K562 (cell line): ENCODE results near the gene ETV2. TPM values are rescaled to one million over a fixed set of nuclear protein-coding genes. Genes with fewer than 3 reads are reported as not detected.

Experiments used
- ATAC-seq: fragments of 200-7000 bp; cut with Tn5 transposase; 3 replicates; pipeline ENCODE4 v1.9.1; 2020; ENCODE audit warnings: moderate library complexity
- BruUV-seq: library from RNA; stranded (reverse); fragments of 400-500 nt; replicated peaks from 2 replicates; lab custom pipeline; 2021; lab: Mats Ljungman, UMichigan
- CTCF ChIA-PET: fragments of 300-600 bp; formaldehyde crosslinking; extraction: SDS; loops from one replicate; lab custom pipeline; 2021; ENCODE audit warnings: low intra/inter-chr PET ratio; lab: Yijun Ruan, JAX
- POLR2A ChIA-PET: fragments of 300-600, 350-650 bp; sonication (Branson Sonifier 250); formaldehyde crosslinking; extraction: SDS; loops from one replicate; lab custom pipeline; 2021; ENCODE audit warnings: antibody characterized with exemption, inconsistent platforms; lab: Yijun Ruan, JAX
- DNase-seq, 4 experiments: peaks; one replicate each; pipeline versions ENCODE4 v3.0.0 to v3.0.0-alpha.2; 2011 to 2018; ENCODE audit warnings: low spot score in 3 of 4, mixed read lengths in 3 of 4; ENCODE audit errors: extremely low read depth in 1 of 4
- FAIRE-seq: peaks from 2 replicates; lab custom pipeline; 2011; peaks lifted over from hg19 to GRCh38; lab: Jason Lieb, UNC
- H2AFZ ChIP-seq: 2 replicates; pipeline ENCODE4 v1.6.0; 2011; ENCODE audit warnings: low read depth, low read length, control low read depth, inconsistent platforms
- H3K27ac ChIP-seq: fragments of 200-600 bp; 3 replicates; pipeline ENCODE4 v1.8.0; 2011; ENCODE audit warnings: low read depth, mild to moderate bottlenecking, control low read depth, inconsistent platforms, low read length, moderate library complexity, mixed read lengths; ENCODE audit errors: extremely low read depth
- H3K27me3 ChIP-seq, 2 experiments: fragments of 300-600 bp in 1 of 2; 2 replicates in 1 of 2; 3 replicates in 1 of 2; pipeline versions ENCODE4 v1.6.0 to v1.8.0; 2011; ENCODE audit warnings: inconsistent platforms in 2 of 2, low read length in 2 of 2, mild to moderate bottlenecking in 1 of 2, mixed read lengths in 1 of 2, moderate library complexity in 1 of 2; ENCODE audit not compliant: control insufficient read depth in 2 of 2, insufficient read depth in 2 of 2
- H3K36me3 ChIP-seq: fragments of 300-600 bp; 3 replicates; pipeline ENCODE4 v1.8.0; 2011; ENCODE audit warnings: mild to moderate bottlenecking, low read length, inconsistent platforms; ENCODE audit not compliant: control insufficient read depth, insufficient read depth
- H3K4me1 ChIP-seq, 2 experiments: fragments of 200-600 bp in 1 of 2; replicated peaks in 1 of 2; 2 replicates in 1 of 2; 3 replicates in 1 of 2; pipeline versions ENCODE4 v1.5.1 to v1.8.0; 2011; ENCODE audit warnings: inconsistent platforms in 2 of 2, low read length in 2 of 2, mild to moderate bottlenecking in 1 of 2, mixed read lengths in 1 of 2, moderate library complexity in 1 of 2; ENCODE audit not compliant: control insufficient read depth in 2 of 2, insufficient read depth in 2 of 2
- H3K4me2 ChIP-seq: 2 replicates; pipeline ENCODE4 v1.6.1; 2011; ENCODE audit warnings: low read length, control low read depth, inconsistent platforms, mixed read lengths; ENCODE audit not compliant: insufficient read depth
- H3K4me3 ChIP-seq: fragments of 200-600 bp; sonication (generic), shearing (Covaris generic); 2 replicates; pipeline ENCODE4 v1.5.1; 2016; ENCODE audit warnings: control low read depth, inconsistent platforms
- H3K79me2 ChIP-seq: fragments of 200-600 bp; 3 replicates; pipeline ENCODE4 v1.8.0; 2011; ENCODE audit warnings: low read length, inconsistent platforms; ENCODE audit not compliant: control insufficient read depth, insufficient read depth
- H3K9ac ChIP-seq, 2 experiments: 2 replicates each; pipeline versions ENCODE4 v1.6.0 to v1.6.1; 2011; ENCODE audit warnings: low read depth in 2 of 2, low read length in 2 of 2, control low read depth in 1 of 2, inconsistent platforms in 1 of 2, mild to moderate bottlenecking in 1 of 2, mixed read lengths in 1 of 2; ENCODE audit not compliant: insufficient read depth in 1 of 2
- H3K9me1 ChIP-seq: one replicate; pipeline ENCODE4 v1.6.0; 2011; ENCODE audit warnings: inconsistent platforms, mild to moderate bottlenecking, low read length, moderate library complexity; ENCODE audit not compliant: control insufficient read depth, insufficient read depth
- H3K9me3 ChIP-seq: replicated peaks from 2 replicates; pipeline ENCODE4 v1.5.1; 2011; ENCODE audit warnings: low read depth, low read length, inconsistent platforms; ENCODE audit not compliant: control insufficient read depth, insufficient read depth
- H4K20me1 ChIP-seq: replicated peaks from 2 replicates; pipeline ENCODE4 v1.6.1; 2011; ENCODE audit warnings: low read length, inconsistent platforms, mixed read lengths; ENCODE audit not compliant: control insufficient read depth, insufficient read depth
- COPS2 ChIP-seq: fragments of 450-650 bp; conservative IDR thresholded peaks from 2 replicates; pipeline ENCODE4 v1.6.1; 2016; ENCODE audit warnings: mild to moderate bottlenecking, moderate library complexity
- E2F5 ChIP-seq: sonication (generic); formaldehyde crosslinking; IDR thresholded peaks from 2 replicates; pipeline ENCODE4 v1.8.0; 2022; ENCODE audit warnings: mild to moderate bottlenecking, missing genetic modification reagents
- ETV5 ChIP-seq: sonication (generic); formaldehyde crosslinking; IDR thresholded peaks from 2 replicates; pipeline ENCODE4 v1.4.0; 2020; ENCODE audit warnings: low read depth, mild to moderate bottlenecking, missing genetic modification reagents
- GABPB1 ChIP-seq: sonication (generic); formaldehyde crosslinking; IDR thresholded peaks from 2 replicates; pipeline ENCODE4 v1.8.0; 2022; ENCODE audit warnings: mild to moderate bottlenecking, missing genetic modification reagents
- GTF2A2 ChIP-seq: IDR thresholded peaks from 2 replicates; pipeline ENCODE4 v1.6.1; 2016; ENCODE audit warnings: mild to moderate bottlenecking, missing genetic modification characterization, missing compliant biosample characterization
- HDAC1 ChIP-seq, 2 experiments: fragments of 450-650 bp; IDR thresholded peaks; 2 replicates each; pipeline ENCODE4 v1.6.1; 2016 to 2017; ENCODE audit warnings: inconsistent platforms in 1 of 2, mild to moderate bottlenecking in 1 of 2, moderate library complexity in 1 of 2
- HDAC6 ChIP-seq: IDR thresholded peaks from 2 replicates; pipeline ENCODE4 v1.6.1; 2012; ENCODE audit warnings: low read depth, mild to moderate bottlenecking, control low read depth, inconsistent platforms, low read length, moderate library complexity
- HOMEZ ChIP-seq: fragments of 250-450 bp; sonication (Bioruptor Pico); IDR thresholded peaks from 2 replicates; pipeline ENCODE4 v1.4.0; 2020; ENCODE audit warnings: mild to moderate bottlenecking, moderate library complexity
- NCOA6 ChIP-seq: fragments of 450-650 bp; IDR thresholded peaks from 2 replicates; pipeline ENCODE4 v1.6.1; 2017; ENCODE audit warnings: mild to moderate bottlenecking
- NCOR1 ChIP-seq: fragments of 450-650 bp; IDR thresholded peaks from 2 replicates; pipeline ENCODE4 v1.6.1; 2016; ENCODE audit warnings: mild to moderate bottlenecking, moderate library complexity
- SAFB2 ChIP-seq: fragments of 200-400 bp; formaldehyde crosslinking; IDR thresholded peaks from 2 replicates; pipeline ENCODE4 v1.6.1; 2018; ENCODE audit warnings: borderline replicate concordance, low read length, low read depth, moderate library complexity; ENCODE audit not compliant: severe bottlenecking
- STAG1 ChIP-seq: sonication (generic); formaldehyde crosslinking; IDR thresholded peaks from 2 replicates; pipeline ENCODE4 v1.5.0; 2020; ENCODE audit warnings: missing genetic modification reagents, borderline replicate concordance
- TCFL5 ChIP-seq: fragments of 250-450 bp; sonication (Bioruptor Pico); conservative IDR thresholded peaks from 2 replicates; pipeline ENCODE4 v1.6.1; 2021; ENCODE audit warnings: mild to moderate bottlenecking, moderate library complexity, matching md5 sums
- ZBTB26 ChIP-seq: fragments of 450-650 bp; formaldehyde crosslinking; IDR thresholded peaks from 2 replicates; pipeline ENCODE4 v1.4.0; 2022; ENCODE audit warnings: missing genetic modification characterization
- ZNF324 ChIP-seq: fragments of 250-450 bp; sonication (Bioruptor Pico); IDR thresholded peaks from 2 replicates; pipeline ENCODE4 v1.4.0; 2020; ENCODE audit warnings: mild to moderate bottlenecking
- ZNF511 ChIP-seq: sonication (generic); formaldehyde crosslinking; IDR thresholded peaks from 2 replicates; pipeline ENCODE4 v1.8.0; 2022; ENCODE audit warnings: mild to moderate bottlenecking, missing genetic modification reagents
- ZNF77 ChIP-seq: fragments of 250-450 bp; sonication (Bioruptor Pico); IDR thresholded peaks from 2 replicates; pipeline ENCODE4 v1.5.0; 2020
- WGBS: fragments of 100-300 bp; shearing (Covaris generic); methylation state at CpG from one replicate; pipeline ENCODE4 v1.1.6; 2016; ENCODE audit warnings: low coverage, mixed read lengths; ENCODE audit not compliant: insufficient coverage; ENCODE audit errors: missing lambda C conversion rate; 5-methylcytosine and 5-hydroxymethylcytosine counted together
- in situ Hi-C: fragments of 300-500 bp; cut with MboI; formaldehyde crosslinking; loops from 4 replicates; pipeline ENCODE4 v1.15.0; 2018; ENCODE audit warnings: inconsistent platforms, mixed read lengths
- intact Hi-C: fragments of 100-400 bp; cut with micrococcal nuclease; formaldehyde crosslinking; loops from 2 replicates; pipeline ENCODE4 v1.14.2; 2022
- polyA plus RNA-seq, 8 experiments: library from polyadenylated mRNA; depleted of rRNA in 4 of 8; stranded (reverse) in 5 of 8; unstranded in 3 of 8; fragments of >200 nt; fragmentation: Nextera tagmentation in 2 of 8; fragmentation: Illumina TruSeq in 1 of 8; extraction: Ambion mirVana in 2 of 8; extraction: Trizol in 1 of 8; gene quantifications; 2 replicates each; pipeline versions ENCODE4 v1.2.1 to v1.2.3, GENCODE V29; 2011 to 2014; ENCODE audit warnings: inconsistent platforms in 1 of 8, missing spikeins in 1 of 8
- total RNA-seq, 7 experiments: library from RNA; depleted of rRNA in 6 of 7; stranded (reverse); fragments of >200 nt in 6 of 7; fragmentation: Illumina TruSeq in 2 of 7; extraction: Trizol in 2 of 7; gene quantifications; 2 replicates each; pipeline versions ENCODE4 v1.2.1 to v1.2.3, GENCODE V29; 2011 to 2021; ENCODE audit warnings: low replicate concordance in 1 of 7

ETV2 gene
- total and polyA plus RNA-seq, 9 of the 15 experiments (the other 6 are each of a cell fraction or from before 2014, with no cell fraction given) = 0.11 to 3.7 (median 0.55) TPM

GRCh38 chr19:35639863-35640262 is 1.7 kb upstream of the ETV2 start:
- Histone ChIP-seq H3K9me1 (no peaks in the 10 kb centered on the region), H3K36me3 (peaks cover 33% of the 10 kb centered on the region), H3K4me3 (no peak overlapping the region), H3K9me3 (no peaks in the 10 kb centered on the region), H3K79me2 (no peaks in the 10 kb centered on the region), H3K27me3 (no peaks in the 10 kb centered on the region), H2AFZ (no peak overlapping the region), H3K27ac (0 out of 3 replicates have a peak overlapping the region, but pooled peaks have one; percentile 12), H4K20me1 (no peaks in the 10 kb centered on the region), H3K9ac (no peak overlapping the region), H3K4me2 (no peak overlapping the region), H3K4me1 (peaks cover 21 to 48% of the 10 kb centered on the region in 2 experiments)
- in situ Hi-C loops (no loop called here), intact Hi-C loops (loop anchor here (5.0 to 10.0 kb wide), 2 partner anchors 83 to 105 kb away; partner anchors contain the start of genes IGFLR1, LIN37, PSENEN and U2AF1L4)
- DNase-seq (no peak), FAIRE-seq (no peak), ATAC-seq (no peak)
- 80% methylated on average over 8 of the region's 8 CpGs for WGBS
- no TSS peak for BruUV-seq
- ChIA-PET POLR2A (interaction anchor here (0.6 kb wide), 1 partner anchor 143 kb away, joined by 3 read pairs; no protein-coding TSS in a partner anchor), CTCF (no interaction called here)
- TF ChIP-seq SAFB2 (no peak), HDAC6 (no peak), HOMEZ (no peak), ZBTB26 (CRISPR knock-in tag) (no peak), TCFL5 (no peak), GABPB1 (no peak), ZNF77 (CRISPR knock-in tag) (no peak), ZNF324 (CRISPR knock-in tag) (no peak), ETV5 (no peak), E2F5 (CRISPR knock-in tag) (no peak), NCOR1 (no peak), COPS2 (no peak), STAG1 (CRISPR knock-in tag) (no peak), GTF2A2 (tag) (no peak), ZNF511 (CRISPR knock-in tag) (no peak), HDAC1 (IDR thresholded peaks at IDR 0.05) (no peak), NCOA6 (no peak)
